Effector memory CD4-positive, alpha-beta T cell (primary cell): ENCODE results near the gene ARHGAP1.
"Not testable (repeated sequence)": the region's sequence is repeated elsewhere in the genome, so short reads cannot be mapped to it uniquely, and the experiment has no call there.

Source experiments
- DNase-seq, 3 donors: peaks; one replicate each; pipeline ENCODE4 v3.0.0-alpha.2; 2020
- H3K27ac ChIP-seq: 2 replicates; pipeline ENCODE4 v1.7.0; 2013; ENCODE audit warnings: mild to moderate bottlenecking, low read length, moderate library complexity; ENCODE audit not compliant: insufficient read depth, poor library complexity, severe bottlenecking
- H3K27me3 ChIP-seq: replicated peaks from 2 replicates; pipeline ENCODE4 v1.7.0; 2013; ENCODE audit warnings: mild to moderate bottlenecking, low read length; ENCODE audit not compliant: insufficient read depth, control insufficient read depth, poor library complexity, severe bottlenecking
- H3K36me3 ChIP-seq: 2 replicates; pipeline ENCODE4 v1.7.0; 2013; ENCODE audit warnings: mild to moderate bottlenecking, low read length, moderate library complexity; ENCODE audit not compliant: control insufficient read depth, insufficient read depth
- H3K4me1 ChIP-seq: 2 replicates; pipeline ENCODE4 v1.7.0; 2013; ENCODE audit warnings: low read length, mild to moderate bottlenecking; ENCODE audit not compliant: control insufficient read depth, insufficient read depth, poor library complexity, severe bottlenecking
- H3K4me3 ChIP-seq: 2 replicates; pipeline ENCODE4 v1.7.0; 2013; ENCODE audit warnings: low read length, low read depth, mild to moderate bottlenecking; ENCODE audit not compliant: insufficient read depth, poor library complexity, severe bottlenecking
- H3K9me3 ChIP-seq: 2 replicates; pipeline ENCODE4 v1.7.0; 2013; ENCODE audit warnings: mild to moderate bottlenecking, low read length, moderate library complexity; ENCODE audit not compliant: control insufficient read depth

ARHGAP1 gene

GRCh38 chr11:46724088-46724487 is 23.7 kb upstream of the ARHGAP1 start:
- H3K9me3 ChIP-seq, result no peaks in the 10 kb centered on the region
- H3K4me3 ChIP-seq, result no peak overlapping the region
- H3K27ac ChIP-seq, result no peak overlapping the region
- no peaks in the 10 kb centered on the region for H3K4me1 ChIP-seq
- H3K36me3 ChIP-seq, result no peaks in the 10 kb centered on the region
- H3K27me3 ChIP-seq, result no peaks in the 10 kb centered on the region
- DNase-seq, result no peak

GRCh38 chr11:46723359-46723680 is 22.9 kb upstream of the ARHGAP1 start:
- Histone ChIP-seq H3K4me3 (no peak overlapping the region), H3K27me3 (no peaks in the 10 kb centered on the region), H3K4me1 (peaks cover 5% of the 10 kb centered on the region), H3K9me3 (no peaks in the 10 kb centered on the region), H3K36me3 (no peaks in the 10 kb centered on the region), H3K27ac (no peak overlapping the region)
- no peak for DNase-seq

GRCh38 chr11:46722566-46723358 is 22.3 kb upstream of the ARHGAP1 start:
- H3K27ac ChIP-seq, result no peak overlapping the region
- no peaks in the 10 kb centered on the region for H3K36me3 ChIP-seq
- DNase-seq, result no peak
- H3K9me3 ChIP-seq, result no peaks in the 10 kb centered on the region
- no peaks in the 10 kb centered on the region for H3K27me3 ChIP-seq
- H3K4me1 ChIP-seq, result peaks cover 9% of the 10 kb centered on the region
- H3K4me3 ChIP-seq, result no peak overlapping the region

- Histone ChIP-seq H3K27me3 (no peaks in the 10 kb centered on the region), H3K36me3 (no peaks in the 10 kb centered on the region), H3K27ac (no peak overlapping the region), H3K9me3 (no peaks in the 10 kb centered on the region), H3K4me1 (peaks cover 9% of the 10 kb centered on the region), H3K4me3 (no peak overlapping the region)
- DNase-seq, result no peak
Observed at GRCh38 chr11:46721286-46721685, 20.9 kb upstream of the ARHGAP1 start.

GRCh38 chr11:46719543-46720218 is 19.3 kb upstream of the ARHGAP1 start:
- no peaks in the 10 kb centered on the region for H3K9me3 ChIP-seq
- peaks cover 9% of the 10 kb centered on the region for H3K4me1 ChIP-seq
- H3K4me3 ChIP-seq, result no peak overlapping the region
- DNase-seq, result no peak
- H3K27ac ChIP-seq, result no peak overlapping the region
- no peaks in the 10 kb centered on the region for H3K36me3 ChIP-seq
- no peaks in the 10 kb centered on the region for H3K27me3 ChIP-seq

- Histone ChIP-seq H3K4me1 (peaks cover 9% of the 10 kb centered on the region), H3K9me3 (no peaks in the 10 kb centered on the region), H3K4me3 (no peak within 1 kb of the TSS), H3K36me3 (no peaks in the 10 kb centered on the region), H3K27me3 (no peaks in the 10 kb centered on the region), H3K27ac (no peak within 1 kb of the TSS)
- no peak for DNase-seq
Observed at GRCh38 chr11:46719048-46719542, 18.7 kb upstream of the ARHGAP1 start, which contains the start of gene F2. F2 (plus strand) TSS chr11:46719213; CDS start chr11:46719236, 23 bp downstream.

- Histone ChIP-seq H3K4me1 (peaks cover 9% of the 10 kb centered on the region), H3K27me3 (no peaks in the 10 kb centered on the region), H3K36me3 (no peaks in the 10 kb centered on the region), H3K4me3 (no peak overlapping the region), H3K27ac (no peak overlapping the region), H3K9me3 (no peaks in the 10 kb centered on the region)
- DNase-seq, result no peak
Observed at GRCh38 chr11:46718155-46719019, 18.0 kb upstream of the ARHGAP1 start.

- H3K27ac ChIP-seq, H3K27me3 ChIP-seq, DNase-seq, H3K4me3 ChIP-seq, H3K4me1 ChIP-seq, H3K9me3 ChIP-seq, H3K36me3 ChIP-seq: not testable (repeated sequence)
Observed at GRCh38 chr11:46717825-46718154, 17.4 kb upstream of the ARHGAP1 start.

GRCh38 chr11:46712874-46713576 is 12.6 kb upstream of the ARHGAP1 start:
- DNase-seq, result no peak
- Histone ChIP-seq H3K9me3 (no peaks in the 10 kb centered on the region), H3K4me1 (peaks cover 1% of the 10 kb centered on the region), H3K27ac (no peak overlapping the region), H3K4me3 (no peak overlapping the region), H3K36me3 (no peaks in the 10 kb centered on the region), H3K27me3 (no peaks in the 10 kb centered on the region)
